H1 (cell line): Measurements from ENCODE around the gene PRKAR1B.

Source experiments
- BACH1 ChIP-seq: IDR thresholded peaks from 2 replicates; pipeline ENCODE4 v1.6.1; 2012; ENCODE audit warnings: low read length, improper control_type of control experiment
- CBX5 ChIP-seq: fragments of 300-800, 300-1000 bp; sonication (generic); IDR thresholded peaks from 2 replicates; pipeline ENCODE4 v1.7.1; 2016; ENCODE audit warnings: antibody characterized with exemption, low read length, low read depth
- CTCF ChIP-seq, 3 experiments: IDR thresholded peaks; 1 replicate in 2 of 3; 2 replicates in 1 of 3; pipeline versions ENCODE4 v1.5.1 to v1.6.1; 2011; ENCODE audit warnings: low read length in 3 of 3, mild to moderate bottlenecking in 3 of 3, inconsistent platforms in 2 of 3, low read depth in 1 of 3, moderate library complexity in 1 of 3; ENCODE audit not compliant: insufficient read depth in 1 of 3; ENCODE audit errors: control extremely low read depth in 1 of 3
- HDAC6 ChIP-seq: IDR thresholded peaks from one replicate; pipeline ENCODE4 v1.7.1; 2012; ENCODE audit warnings: low read depth, mild to moderate bottlenecking, inconsistent platforms, low read length, moderate library complexity
- POLR2A ChIP-seq, 2 experiments: IDR thresholded peaks; 1 replicate in 1 of 2; 2 replicates in 1 of 2; pipeline ENCODE4 v1.6.1; 2011; ENCODE audit warnings: low read depth in 2 of 2, low read length in 2 of 2, mild to moderate bottlenecking in 2 of 2; ENCODE audit errors: control extremely low read depth in 1 of 2
- RBBP5 ChIP-seq: IDR thresholded peaks from 2 replicates; pipeline ENCODE4 v1.7.1; 2012; ENCODE audit warnings: low read depth, mild to moderate bottlenecking, inconsistent platforms, low read length, moderate library complexity, borderline replicate concordance
- RFX5 ChIP-seq: IDR thresholded peaks from 2 replicates; pipeline ENCODE4 v1.6.1; 2011; ENCODE audit warnings: low read depth, low read length, improper control_type of control experiment, borderline replicate concordance
- SIRT6 ChIP-seq: IDR thresholded peaks from one replicate; pipeline ENCODE4 v1.7.1; 2012; ENCODE audit warnings: low read length, inconsistent platforms
- TBP ChIP-seq: IDR thresholded peaks from 2 replicates; pipeline ENCODE4 v1.6.1; 2011; ENCODE audit warnings: low read depth, low read length, improper control_type of control experiment

- no peak for TF ChIP-seq CTCF (IDR thresholded peaks at IDR 0.05; ENCODE audit: control extremely low read depth in 1 of 3, insufficient read depth in 1 of 3, low read depth in 1 of 3, low read length in 3 of 3)
- no peak for TF ChIP-seq TBP
- TF ChIP-seq POLR2A (IDR thresholded peaks at IDR 0.05; ENCODE audit: control extremely low read depth in 1 of 2, low read depth in 2 of 2, low read length in 2 of 2): no peak
- no peak for TF ChIP-seq CBX5
- no peak for TF ChIP-seq RBBP5
- no peak for TF ChIP-seq BACH1
- no peak for TF ChIP-seq RFX5
- no peak for TF ChIP-seq HDAC6
- TF ChIP-seq SIRT6: no peak
These were observed 187.2 kb downstream of the PRKAR1B start for GRCh38 chr7:539731-540411.
